B cell (primary cell): ENCODE data around the gene UGT1A6.

Source experiments
- EZH2 ChIP-seq: IDR thresholded peaks from 2 replicates; pipeline ENCODE4 v1.6.1; 2012; ENCODE audit warnings: borderline replicate concordance, low read depth, mild to moderate bottlenecking, moderate library complexity, low read length; ENCODE audit not compliant: insufficient read depth, poor library complexity, severe bottlenecking
- TF ChIP-seq, protein P1 (sequence below): fragments of 200-600 bp; IDR thresholded peaks from one replicate; pipeline ENCODE4 v1.8.0; 2022; ENCODE audit warnings: antibody characterized with exemption, mild to moderate bottlenecking

DNA sequence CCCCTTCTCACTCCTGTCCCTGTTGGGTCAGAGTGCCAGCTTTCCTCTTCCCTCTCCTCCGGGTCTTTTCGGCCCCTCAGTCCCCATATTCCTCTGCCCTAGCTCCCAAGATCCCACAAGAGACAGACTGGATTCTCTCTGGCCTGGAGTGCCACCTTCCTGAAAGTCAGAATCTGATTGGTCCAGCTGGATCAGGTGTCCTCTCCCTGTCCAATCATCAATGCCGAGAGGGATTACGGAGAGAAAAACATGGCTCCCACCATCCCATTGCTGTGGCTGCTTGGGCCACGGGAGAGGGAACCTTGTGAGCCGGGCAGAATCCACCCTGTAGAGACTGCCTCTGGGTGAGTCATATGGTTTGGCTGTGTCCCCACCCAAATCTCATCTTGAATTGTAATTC is 82.7 kb downstream of the UGT1A6 start:
- TF ChIP-seq EZH2, result no peak
- TF ChIP-seq, protein P1, sequence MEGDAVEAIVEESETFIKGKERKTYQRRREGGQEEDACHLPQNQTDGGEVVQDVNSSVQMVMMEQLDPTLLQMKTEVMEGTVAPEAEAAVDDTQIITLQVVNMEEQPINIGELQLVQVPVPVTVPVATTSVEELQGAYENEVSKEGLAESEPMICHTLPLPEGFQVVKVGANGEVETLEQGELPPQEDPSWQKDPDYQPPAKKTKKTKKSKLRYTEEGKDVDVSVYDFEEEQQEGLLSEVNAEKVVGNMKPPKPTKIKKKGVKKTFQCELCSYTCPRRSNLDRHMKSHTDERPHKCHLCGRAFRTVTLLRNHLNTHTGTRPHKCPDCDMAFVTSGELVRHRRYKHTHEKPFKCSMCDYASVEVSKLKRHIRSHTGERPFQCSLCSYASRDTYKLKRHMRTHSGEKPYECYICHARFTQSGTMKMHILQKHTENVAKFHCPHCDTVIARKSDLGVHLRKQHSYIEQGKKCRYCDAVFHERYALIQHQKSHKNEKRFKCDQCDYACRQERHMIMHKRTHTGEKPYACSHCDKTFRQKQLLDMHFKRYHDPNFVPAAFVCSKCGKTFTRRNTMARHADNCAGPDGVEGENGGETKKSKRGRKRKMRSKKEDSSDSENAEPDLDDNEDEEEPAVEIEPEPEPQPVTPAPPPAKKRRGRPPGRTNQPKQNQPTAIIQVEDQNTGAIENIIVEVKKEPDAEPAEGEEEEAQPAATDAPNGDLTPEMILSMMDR, result no peak
